Transverse colon (tissue), 3 donors: ENCODE measurements around the gene ECEL1.

Source experiments
- CTCF ChIP-seq, 5 experiments: fragments of 200-600 bp in 3 of 5; fragments of 450-650 bp in 2 of 5; sonication (generic) in 3 of 5; IDR thresholded peaks; 1 replicate in 2 of 5; 2 replicates in 3 of 5; pipeline ENCODE4 v1.5.1; 2016 to 2017; ENCODE audit warnings: antibody characterized with exemption in 5 of 5, inconsistent platforms in 3 of 5, mild to moderate bottlenecking in 2 of 5, moderate library complexity in 1 of 5
- EP300 ChIP-seq: sonication (generic); formaldehyde crosslinking; IDR thresholded peaks from one replicate; pipeline ENCODE4 v1.6.1; 2017; ENCODE audit warnings: antibody characterized with exemption, low read depth
- POLR2A ChIP-seq: fragments of 450-650 bp; IDR thresholded peaks from one replicate; pipeline ENCODE4 v1.6.1; 2016; ENCODE audit warnings: antibody characterized with exemption, mild to moderate bottlenecking, moderate library complexity

GRCh38 chr2:232502911-232503808 is 15.5 kb upstream of the ECEL1 start:
- TF ChIP-seq CTCF (IDR thresholded peaks at IDR 0.05) (no peak), POLR2A (no peak), EP300 (no peak)
